ENCODE results near the gene ENTPD6. TPM values are rescaled to one million over a fixed set of nuclear protein-coding genes. Genes with fewer than 3 reads are reported as not detected.

Gene ENTPD6
- total and polyA plus RNA-seq, 2 donors (not counting 1 experiment from before 2014, with no cell fraction given): 64.4 to 79.8 TPM

DNA sequence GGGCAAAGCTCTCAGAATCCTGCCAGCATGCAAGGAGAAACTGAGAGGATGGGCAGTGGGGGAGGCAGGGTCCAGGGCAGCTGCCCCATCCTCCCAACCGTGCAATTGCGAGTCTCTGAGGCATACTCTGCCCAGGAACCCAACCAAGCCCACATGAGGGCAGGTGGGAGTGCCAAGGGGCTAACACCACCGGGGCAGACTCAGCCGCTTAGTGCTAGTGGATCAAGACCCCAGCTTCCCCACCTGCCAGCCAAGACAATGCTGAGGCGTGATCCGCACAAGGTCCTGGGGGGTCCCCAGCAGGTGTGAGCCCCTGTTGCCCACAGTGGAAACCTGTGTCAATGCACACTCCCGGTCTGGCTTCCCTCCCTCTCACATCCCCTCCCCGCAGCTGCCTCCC lies 48.5 kb upstream of the ENTPD6 start:
- Histone ChIP-seq H3K36me3 (replicated peaks in 1 of 2; ENCODE audit: control extremely low read depth in 1 of 2, control insufficient read depth in 1 of 2, extremely low read depth in 1 of 2, insufficient read depth in 2 of 2, low read length in 1 of 2) (no peaks in the 10 kb centered on the region), H3K79me2 (ENCODE audit: control insufficient read depth, insufficient read depth, low read length) (no peaks in the 10 kb centered on the region), H4K20me1 (ENCODE audit: control insufficient read depth, insufficient read depth, low read length, poor library complexity, severe bottlenecking) (no peaks in the 10 kb centered on the region), H3K27ac (ENCODE audit: low read length in 2 of 2) (no peak overlapping the region), H3K9ac (ENCODE audit: low read length) (no peak overlapping the region), H3K4me1 (ENCODE audit: control insufficient read depth in 2 of 2, insufficient read depth in 2 of 2, low read length in 2 of 2) (peaks cover 9 to 10% of the 10 kb centered on the region in 2 donors), H3K27me3 (replicated peaks in 1 of 4; ENCODE audit: control extremely low read depth in 1 of 4, control insufficient read depth in 3 of 4, insufficient read depth in 4 of 4, low read length in 3 of 4) (peaks cover 0 to 29% (median 8%) of the 10 kb centered on the region in 4 experiments), H2AFZ (ENCODE audit: insufficient read depth, low read depth, low read length, poor library complexity, severe bottlenecking) (no peak overlapping the region), H3K4me2 (replicated peaks; ENCODE audit: low read depth, low read length, poor library complexity, severe bottlenecking) (no peak overlapping the region), H3K4me3 (ENCODE audit: control extremely low read depth in 1 of 5, extremely low read depth in 1 of 5, insufficient read depth in 1 of 5, low read depth in 2 of 5, low read length in 4 of 5) (no peak overlapping the region), H3K9me3 (ENCODE audit: control extremely low read depth in 1 of 3, control insufficient read depth in 2 of 3, insufficient read depth in 1 of 3, low read length in 2 of 3) (no peaks in the 10 kb centered on the region)
- H3K4me3 Mint-ChIP-seq: peak overlapping the region; percentile 41
- ChIA-PET CTCF (no interaction called here), POLR2A (no interaction called here)
- H3K9me3 Mint-ChIP-seq (ENCODE audit: insufficient read depth): no peaks in the 10 kb centered on the region
- H3K27me3 Mint-ChIP-seq: peaks cover 38% of the 10 kb centered on the region
- H3K27ac Mint-ChIP-seq: no peak overlapping the region
- 96% methylated on average over 8 of the region's 8 CpGs for WGBS (ENCODE audit: insufficient coverage)
- intact Hi-C loops (cut with micrococcal nuclease): no loop called here
- H3K4me1 Mint-ChIP-seq: peaks cover 5% of the 10 kb centered on the region
- DNase-seq: no peak
- TF ChIP-seq EZH2 (IDR thresholded peaks at IDR 0.05; ENCODE audit: borderline replicate concordance, insufficient read depth, low read depth, low read length, poor library complexity, severe bottlenecking) (no peak), CTCF (IDR thresholded peaks at IDR 0.05) (no peak)
- no peak for ATAC-seq (ENCODE audit: low read depth)

DNA sequence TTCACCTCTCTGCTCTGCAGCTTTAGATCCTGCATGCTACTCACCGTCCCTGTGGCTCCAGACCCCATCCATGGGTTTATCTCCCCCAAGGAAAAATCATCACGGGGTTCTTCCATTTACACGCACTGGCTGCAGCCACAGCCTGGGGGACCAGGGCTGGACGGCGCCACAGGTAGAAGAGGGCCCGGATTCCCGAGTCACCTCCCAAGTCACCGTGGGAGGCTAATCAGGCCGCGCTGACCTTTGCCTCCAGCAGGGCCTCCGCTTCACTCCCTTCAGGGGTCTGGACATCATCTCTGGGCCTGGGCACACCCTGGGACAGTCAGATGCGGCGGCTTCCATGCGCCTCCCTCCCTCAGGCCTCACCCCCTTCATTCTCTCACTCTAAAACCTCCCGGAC lies 47.8 kb upstream of the ENTPD6 start:
- intact Hi-C loops (cut with micrococcal nuclease): no loop called here
- peak overlapping the region; percentile 85 for H3K4me2 ChIP-seq (replicated peaks; ENCODE audit: low read depth, low read length, poor library complexity, severe bottlenecking)
- peaks cover 9 to 10% of the 10 kb centered on the region in 2 donors for H3K4me1 ChIP-seq (ENCODE audit: control insufficient read depth in 2 of 2, insufficient read depth in 2 of 2, low read length in 2 of 2)
- Mint-ChIP-seq H3K27me3 (peaks cover 38% of the 10 kb centered on the region), H3K9me3 (ENCODE audit: insufficient read depth) (no peaks in the 10 kb centered on the region), H3K4me3 (peak overlapping the region; percentile 45), H3K27ac (no peak overlapping the region), H3K4me1 (peaks cover 5% of the 10 kb centered on the region)
- no peaks in the 10 kb centered on the region for H3K9me3 ChIP-seq (ENCODE audit: control extremely low read depth in 1 of 3, control insufficient read depth in 2 of 3, insufficient read depth in 1 of 3, low read length in 2 of 3)
- no peaks in the 10 kb centered on the region for H3K36me3 ChIP-seq (replicated peaks in 1 of 2; ENCODE audit: control extremely low read depth in 1 of 2, control insufficient read depth in 1 of 2, extremely low read depth in 1 of 2, insufficient read depth in 2 of 2, low read length in 1 of 2)
- no peak overlapping the region for H3K27ac ChIP-seq (ENCODE audit: low read length in 2 of 2)
- H3K27me3 ChIP-seq (replicated peaks in 1 of 4; ENCODE audit: control extremely low read depth in 1 of 4, control insufficient read depth in 3 of 4, insufficient read depth in 4 of 4, low read length in 3 of 4): peaks cover 0 to 29% (median 8%) of the 10 kb centered on the region in 4 experiments
- no peak overlapping the region for H2AFZ ChIP-seq (ENCODE audit: insufficient read depth, low read depth, low read length, poor library complexity, severe bottlenecking)
- H3K4me3 ChIP-seq (ENCODE audit: control extremely low read depth in 1 of 5, extremely low read depth in 1 of 5, insufficient read depth in 1 of 5, low read depth in 2 of 5, low read length in 4 of 5): no peak overlapping the region
- no peaks in the 10 kb centered on the region for H4K20me1 ChIP-seq (ENCODE audit: control insufficient read depth, insufficient read depth, low read length, poor library complexity, severe bottlenecking)
- CTCF ChIA-PET: no interaction called here
- POLR2A ChIA-PET: no interaction called here
- H3K9ac ChIP-seq (ENCODE audit: low read length): no peak overlapping the region
- no peak for DNase-seq
- 93% methylated on average over 11 of the region's 15 CpGs for WGBS (ENCODE audit: insufficient coverage)
- no peaks in the 10 kb centered on the region for H3K79me2 ChIP-seq (ENCODE audit: control insufficient read depth, insufficient read depth, low read length)
- ATAC-seq (ENCODE audit: low read depth): no peak
- TF ChIP-seq EZH2 (IDR thresholded peaks at IDR 0.05; ENCODE audit: borderline replicate concordance, insufficient read depth, low read depth, low read length, poor library complexity, severe bottlenecking): no peak
- no peak for TF ChIP-seq CTCF (IDR thresholded peaks at IDR 0.05)

Measured in B cell (primary cell).